ENCODE results near the gene KIAA0825. TPM values are rescaled to one million over a fixed set of nuclear protein-coding genes. Genes with fewer than 3 reads are reported as not detected.

The KIAA0825 gene
- total and polyA plus RNA-seq, 5 donors: 0.43 to 4.2 (median 3.5) TPM

DNA sequence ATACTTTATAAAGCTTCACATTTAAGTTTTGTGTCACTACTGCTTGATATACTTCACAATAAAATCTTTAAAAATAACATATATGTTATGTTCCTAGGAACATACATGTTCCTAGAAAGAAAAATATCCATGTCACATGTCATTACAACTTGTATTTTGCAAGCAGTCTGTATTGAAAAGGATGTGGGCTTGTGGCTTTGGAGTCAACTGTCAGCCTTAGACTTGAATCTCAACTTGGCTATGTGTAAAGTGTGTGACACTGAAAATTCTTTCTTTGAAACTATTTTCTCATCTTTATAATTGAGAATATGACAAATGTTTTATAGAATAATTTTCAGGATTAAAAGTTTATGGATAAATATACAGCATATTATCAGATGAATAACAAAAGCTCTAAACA lies 273.1 kb downstream of the KIAA0825 start:
- intact Hi-C loops (cut with DNase I): no loop called here
- DNase-seq (no peak), ATAC-seq (no peak)
- H3K4me3 ChIP-seq (ENCODE audit: low read length): no peak overlapping the region
- no peaks in the 10 kb centered on the region for H3K4me1 ChIP-seq (ENCODE audit: control insufficient read depth, insufficient read depth, low read length)
- H3K27ac ChIP-seq (ENCODE audit: low read length): no peak overlapping the region
- H3K9me3 ChIP-seq (ENCODE audit: control insufficient read depth, low read length): no peaks in the 10 kb centered on the region
- no peaks in the 10 kb centered on the region for H3K27me3 ChIP-seq (ENCODE audit: control insufficient read depth, insufficient read depth)

- ATAC-seq (no peak), DNase-seq (no peak)
- H3K4me1 ChIP-seq (ENCODE audit: control insufficient read depth, insufficient read depth, low read length): no peaks in the 10 kb centered on the region
- H3K27me3 ChIP-seq (ENCODE audit: control insufficient read depth, insufficient read depth): no peaks in the 10 kb centered on the region
- H3K9me3 ChIP-seq (ENCODE audit: control insufficient read depth, low read length): no peaks in the 10 kb centered on the region
- H3K4me3 ChIP-seq (ENCODE audit: low read length): no peak overlapping the region
- WGBS: 99% methylated on average over 1 of the region's 1 CpG
- intact Hi-C loops (cut with DNase I): no loop called here
- H3K27ac ChIP-seq (ENCODE audit: low read length): no peak overlapping the region
Observed at GRCh38 chr5:94337617-94338016, 280.8 kb downstream of the KIAA0825 start.

DNA sequence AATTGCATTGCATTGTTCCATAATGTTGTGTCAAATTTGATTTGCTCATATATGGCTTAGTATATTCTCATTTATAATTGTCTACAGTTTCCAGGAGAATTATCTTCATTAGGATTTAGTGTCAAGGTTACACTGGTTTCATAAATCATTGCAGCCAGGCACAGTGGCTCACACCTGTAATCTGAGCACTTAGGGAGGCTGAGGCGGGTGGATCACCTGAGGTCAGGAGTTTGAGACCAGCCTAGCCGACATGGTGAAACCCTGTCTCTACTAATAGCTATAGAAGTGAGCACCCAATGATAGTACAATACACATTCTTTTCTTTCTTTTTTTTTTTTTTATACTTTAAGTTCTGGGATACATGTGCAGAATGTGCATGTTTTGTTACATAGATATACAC lies 282.5 kb downstream of the KIAA0825 start:
- ATAC-seq: no peak
- Histone ChIP-seq H3K27ac (ENCODE audit: low read length) (no peak overlapping the region), H3K27me3 (ENCODE audit: control insufficient read depth, insufficient read depth) (no peaks in the 10 kb centered on the region), H3K4me3 (ENCODE audit: low read length) (no peak overlapping the region), H3K4me1 (ENCODE audit: control insufficient read depth, insufficient read depth, low read length) (no peaks in the 10 kb centered on the region), H3K9me3 (ENCODE audit: control insufficient read depth, low read length) (no peaks in the 10 kb centered on the region)
- intact Hi-C loops (cut with DNase I): no loop called here
- 100% methylated on average over 2 of the region's 2 CpGs for WGBS
- DNase-seq: no peak

GRCh38 chr5:94329115-94329514 lies 289.3 kb downstream of the KIAA0825 start:
- Histone ChIP-seq H3K27ac (ENCODE audit: low read length) (no peak overlapping the region), H3K4me1 (ENCODE audit: control insufficient read depth, insufficient read depth, low read length) (no peaks in the 10 kb centered on the region), H3K9me3 (ENCODE audit: control insufficient read depth, low read length) (no peaks in the 10 kb centered on the region), H3K4me3 (ENCODE audit: low read length) (no peak overlapping the region), H3K27me3 (ENCODE audit: control insufficient read depth, insufficient read depth) (no peaks in the 10 kb centered on the region)
- 88% methylated on average over 1 of the region's 1 CpG for WGBS
- DNase-seq (no peak), ATAC-seq (no peak)
- intact Hi-C loops (cut with DNase I): no loop called here

DNA sequence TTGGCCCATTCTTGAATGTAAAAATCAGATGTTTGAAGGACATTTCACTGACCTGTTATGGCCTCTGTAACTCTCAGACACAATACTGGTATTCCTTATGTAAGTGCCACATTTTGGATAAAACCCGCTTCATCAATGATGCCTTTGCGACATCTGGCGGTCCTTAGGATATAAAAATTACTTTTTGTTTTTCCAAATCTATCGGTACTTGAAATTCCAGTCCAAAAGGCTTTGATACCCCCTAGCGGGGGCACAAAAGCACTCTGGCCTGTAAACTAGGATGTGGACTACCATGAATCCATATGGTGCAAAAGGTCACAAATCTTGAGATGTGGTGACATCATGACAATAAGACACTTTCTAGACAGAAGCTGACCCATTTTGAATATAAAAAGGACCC lies 291.8 kb downstream of the KIAA0825 start:
- Histone ChIP-seq H3K4me3 (ENCODE audit: low read length) (no peak overlapping the region), H3K27me3 (ENCODE audit: control insufficient read depth, insufficient read depth) (no peaks in the 10 kb centered on the region)
- intact Hi-C loops (cut with DNase I): no loop called here

GRCh38 chr5:94316916-94317838 lies 301.2 kb downstream of the KIAA0825 start:
- Histone ChIP-seq H3K27ac (ENCODE audit: low read length) (no peak overlapping the region), H3K9me3 (ENCODE audit: control insufficient read depth, low read length) (no peaks in the 10 kb centered on the region), H3K27me3 (ENCODE audit: control insufficient read depth, insufficient read depth) (no peaks in the 10 kb centered on the region), H3K4me1 (ENCODE audit: control insufficient read depth, insufficient read depth, low read length) (no peaks in the 10 kb centered on the region), H3K4me3 (ENCODE audit: low read length) (no peak overlapping the region)
- intact Hi-C loops (cut with DNase I): no loop called here
- ATAC-seq: no peak
- 48% methylated on average over 6 of the region's 6 CpGs for WGBS
- DNase-seq: no peak

More for the DNA sequence above, 291.8 kb downstream of the KIAA0825 start:
- no peak overlapping the region for H3K27ac ChIP-seq (ENCODE audit: low read length)
- peak in 1 of 3 donors; percentile 20 for DNase-seq
- H3K4me1 ChIP-seq (ENCODE audit: control insufficient read depth, insufficient read depth, low read length): no peaks in the 10 kb centered on the region
- H3K9me3 ChIP-seq (ENCODE audit: control insufficient read depth, low read length): no peaks in the 10 kb centered on the region
- ATAC-seq: no peak
- WGBS: 95% methylated on average over 5 of the region's 5 CpGs

DNA sequence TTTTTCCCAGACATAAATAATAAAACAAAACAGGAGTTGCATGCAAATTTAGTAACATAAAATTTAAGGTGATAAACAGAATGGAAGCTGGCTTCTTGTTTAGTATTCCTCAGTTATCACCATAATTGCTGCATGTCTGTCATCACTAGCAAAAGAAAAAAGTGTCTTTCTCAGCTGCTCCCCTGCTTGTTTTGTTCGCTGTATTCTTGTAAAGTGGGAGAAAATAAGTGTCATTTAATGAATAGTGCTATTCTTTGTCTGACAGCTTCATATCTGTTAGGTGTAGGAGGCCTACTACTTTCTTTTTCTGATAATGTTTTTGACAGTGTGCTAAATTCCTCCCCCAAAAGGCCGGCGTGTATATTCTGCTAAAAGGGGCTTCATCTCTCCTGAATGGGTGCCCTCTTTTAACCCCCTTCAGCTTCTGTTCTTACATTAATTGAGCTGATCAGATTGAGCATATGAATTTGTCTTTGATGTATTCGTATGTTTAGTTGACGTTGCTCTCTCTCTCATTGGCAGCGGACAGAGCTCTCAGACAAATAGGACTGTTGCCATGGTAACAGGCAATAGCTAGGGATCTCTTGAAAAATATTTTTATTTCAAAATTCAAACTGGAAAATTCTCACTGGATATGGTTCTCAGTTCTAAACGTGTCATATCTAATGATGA lies 303.8 kb downstream of the KIAA0825 start:
- no peak for ATAC-seq
- Histone ChIP-seq H3K27me3 (ENCODE audit: control insufficient read depth, insufficient read depth) (no peaks in the 10 kb centered on the region), H3K4me3 (ENCODE audit: low read length) (peak overlapping the region; percentile 16), H3K9me3 (ENCODE audit: control insufficient read depth, low read length) (no peaks in the 10 kb centered on the region), H3K4me1 (ENCODE audit: control insufficient read depth, insufficient read depth, low read length) (no peaks in the 10 kb centered on the region), H3K27ac (ENCODE audit: low read length) (no peak overlapping the region)
- 57% methylated on average over 7 of the region's 7 CpGs for WGBS
- intact Hi-C loops (cut with DNase I): no loop called here
- no peak for DNase-seq

DNA sequence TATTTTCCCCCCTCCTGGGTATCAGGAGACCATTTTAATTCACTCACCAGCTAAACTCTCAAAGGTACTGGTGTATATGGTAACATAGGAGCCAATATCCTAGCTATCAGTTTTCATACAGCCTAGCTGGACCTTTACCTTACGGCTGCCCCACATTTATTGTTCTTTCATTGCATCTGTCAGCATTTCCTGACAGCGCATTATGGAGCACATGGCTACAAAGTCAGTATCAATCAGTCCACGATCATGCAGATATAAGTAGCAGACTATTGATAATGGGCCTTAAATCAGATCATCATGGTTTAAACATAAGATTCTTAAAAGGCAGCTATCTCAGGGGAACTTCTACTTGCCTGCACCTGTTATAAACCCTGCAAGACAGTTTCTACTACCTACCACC lies 304.7 kb downstream of the KIAA0825 start:
- intact Hi-C loops (cut with DNase I): no loop called here
- H3K4me3 ChIP-seq (ENCODE audit: low read length): no peak overlapping the region
- WGBS: 92% methylated on average over 3 of the region's 3 CpGs
- no peaks in the 10 kb centered on the region for H3K4me1 ChIP-seq (ENCODE audit: control insufficient read depth, insufficient read depth, low read length)
- ATAC-seq (no peak), DNase-seq (no peak)
- no peak overlapping the region for H3K27ac ChIP-seq (ENCODE audit: low read length)
- no peaks in the 10 kb centered on the region for H3K27me3 ChIP-seq (ENCODE audit: control insufficient read depth, insufficient read depth)
- no peaks in the 10 kb centered on the region for H3K9me3 ChIP-seq (ENCODE audit: control insufficient read depth, low read length)

- H3K27ac ChIP-seq (ENCODE audit: low read length): no peak overlapping the region
- no peak for DNase-seq
- no peaks in the 10 kb centered on the region for H3K9me3 ChIP-seq (ENCODE audit: control insufficient read depth, low read length)
- no peaks in the 10 kb centered on the region for H3K4me1 ChIP-seq (ENCODE audit: control insufficient read depth, insufficient read depth, low read length)
- intact Hi-C loops (cut with DNase I): no loop called here
- no peak for ATAC-seq
- WGBS: 94% methylated on average over 3 of the region's 3 CpGs
- no peaks in the 10 kb centered on the region for H3K27me3 ChIP-seq (ENCODE audit: control insufficient read depth, insufficient read depth)
- H3K4me3 ChIP-seq (ENCODE audit: low read length): no peak overlapping the region
Observed at GRCh38 chr5:94313188-94313587, 305.2 kb downstream of the KIAA0825 start.

GRCh38 chr5:94312298-94312697 lies 306.1 kb downstream of the KIAA0825 start:
- H3K9me3 ChIP-seq (ENCODE audit: control insufficient read depth, low read length): no peaks in the 10 kb centered on the region
- intact Hi-C loops (cut with DNase I): no loop called here
- WGBS: 90% methylated on average over 5 of the region's 5 CpGs

DNA sequence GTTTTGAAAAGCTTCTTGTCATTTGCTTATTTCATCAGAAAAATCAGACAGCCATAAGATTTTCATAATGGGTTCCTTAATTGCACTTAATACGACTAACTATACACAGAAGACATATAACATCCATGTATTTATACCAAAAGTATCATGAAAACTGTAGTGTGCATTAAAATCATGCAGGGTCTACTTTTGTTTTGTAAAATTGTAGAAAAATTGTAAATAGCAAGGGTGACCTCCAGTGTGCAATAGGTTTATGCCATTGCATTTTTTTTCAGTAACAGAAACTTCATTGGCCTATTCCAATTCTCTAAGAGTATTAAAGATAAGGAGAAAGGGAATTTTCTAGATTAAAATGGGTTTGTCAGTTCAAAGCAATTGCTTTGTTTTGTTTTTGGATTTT lies 307.6 kb downstream of the KIAA0825 start:
- ATAC-seq: no peak
- Histone ChIP-seq H3K4me1 (ENCODE audit: control insufficient read depth, insufficient read depth, low read length) (no peaks in the 10 kb centered on the region), H3K27me3 (ENCODE audit: control insufficient read depth, insufficient read depth) (no peaks in the 10 kb centered on the region), H3K4me3 (ENCODE audit: low read length) (no peak overlapping the region), H3K27ac (ENCODE audit: low read length) (no peak overlapping the region), H3K9me3 (ENCODE audit: control insufficient read depth, low read length) (no peaks in the 10 kb centered on the region)
- no peak for DNase-seq
- 89% methylated on average over 1 of the region's 1 CpG for WGBS
- intact Hi-C loops (cut with DNase I): no loop called here

More at GRCh38 chr5:94312298-94312697, 306.1 kb downstream of the KIAA0825 start:
- Histone ChIP-seq H3K27me3 (ENCODE audit: control insufficient read depth, insufficient read depth) (no peaks in the 10 kb centered on the region), H3K27ac (ENCODE audit: low read length) (no peak overlapping the region), H3K4me3 (ENCODE audit: low read length) (no peak overlapping the region), H3K4me1 (ENCODE audit: control insufficient read depth, insufficient read depth, low read length) (no peaks in the 10 kb centered on the region)
- DNase-seq: no peak
- no peak for ATAC-seq

Measured in right cardiac atrium (tissue), 5 donors.